ENCODE results near the gene IL17D.
A peak's percentile ranks its signal among the peaks of the same experiment; 100 is the strongest.

Gene IL17D

DNA sequence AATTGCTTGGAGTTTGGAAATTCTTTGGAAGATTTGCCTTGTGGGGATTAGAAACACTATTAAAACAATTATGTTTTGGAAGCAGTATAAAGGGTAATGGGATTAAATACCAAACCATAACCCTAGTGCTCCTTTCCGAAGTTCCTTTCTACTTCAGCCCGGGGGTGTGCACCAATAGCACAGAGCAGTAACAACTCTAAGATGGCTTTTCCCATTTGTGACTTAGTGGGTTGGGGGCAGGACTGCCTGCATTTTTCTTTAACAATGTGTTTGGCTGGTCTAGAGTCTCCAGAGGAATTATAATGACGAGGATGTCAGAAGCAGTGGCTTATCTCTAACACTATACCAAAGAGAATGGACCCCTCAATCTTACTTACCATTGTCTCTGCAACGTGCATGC is 11.9 kb upstream of the IL17D start:
- DNase-seq: no peak

DNA sequence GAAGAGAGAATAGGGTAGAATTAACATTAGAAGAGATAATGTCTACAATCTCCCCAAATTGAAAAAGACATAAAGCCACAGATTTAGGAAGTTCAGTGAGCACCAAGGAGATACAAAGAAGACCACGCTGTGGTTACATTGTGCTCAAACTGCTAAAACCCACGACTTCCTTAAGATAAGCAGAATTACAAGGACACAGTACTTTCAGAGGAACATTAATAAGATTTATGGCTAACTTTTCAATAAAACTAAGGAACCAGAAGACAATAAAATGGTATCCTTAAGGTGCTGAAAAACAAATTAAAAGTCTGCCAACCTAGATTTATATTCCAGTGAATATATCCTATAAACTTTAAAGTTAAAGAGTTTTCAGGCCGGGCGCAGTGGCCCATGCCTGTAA is 7.4 kb upstream of the IL17D start:
- DNase-seq: no peak

DNA sequence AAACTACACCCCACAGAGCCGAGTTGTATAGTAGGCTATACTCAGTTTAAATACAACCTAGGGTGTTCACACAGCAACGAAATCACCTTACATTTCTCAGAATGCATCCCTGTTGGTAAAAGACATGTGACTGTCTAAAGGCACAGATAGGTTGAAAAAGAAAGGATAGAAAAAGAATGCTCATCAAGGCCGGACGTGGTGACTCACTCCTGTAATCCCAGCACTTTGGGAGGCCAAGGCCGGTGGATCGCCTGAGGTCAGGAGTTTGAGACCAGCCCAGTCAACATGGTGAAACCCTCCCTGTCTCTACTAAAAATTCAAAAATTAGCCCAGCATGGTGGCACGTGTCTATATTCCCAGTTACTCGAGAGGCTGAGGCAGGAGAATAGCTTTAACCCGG is 3.8 kb upstream of the IL17D start:
- no peak for DNase-seq

DNA sequence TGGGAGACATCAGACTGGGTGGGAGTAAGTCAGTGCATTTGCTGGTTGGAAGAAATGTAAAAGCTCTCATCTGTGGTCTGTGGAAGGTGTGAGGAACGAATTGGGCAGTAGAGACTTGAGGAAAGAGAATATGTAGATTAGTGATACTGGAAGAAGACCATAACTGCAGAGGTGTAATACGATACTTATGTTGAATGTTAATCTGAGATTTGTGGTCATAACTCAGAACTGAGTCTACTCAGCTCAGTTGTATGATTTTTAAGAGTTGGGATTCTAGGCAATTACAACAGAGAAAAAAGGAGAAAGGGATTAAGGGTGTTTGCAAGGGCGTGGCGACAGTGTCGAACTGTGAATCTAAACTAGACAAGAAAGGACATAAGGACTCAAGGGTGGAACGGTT is 3.2 kb upstream of the IL17D start:
- DNase-seq: no peak

DNA sequence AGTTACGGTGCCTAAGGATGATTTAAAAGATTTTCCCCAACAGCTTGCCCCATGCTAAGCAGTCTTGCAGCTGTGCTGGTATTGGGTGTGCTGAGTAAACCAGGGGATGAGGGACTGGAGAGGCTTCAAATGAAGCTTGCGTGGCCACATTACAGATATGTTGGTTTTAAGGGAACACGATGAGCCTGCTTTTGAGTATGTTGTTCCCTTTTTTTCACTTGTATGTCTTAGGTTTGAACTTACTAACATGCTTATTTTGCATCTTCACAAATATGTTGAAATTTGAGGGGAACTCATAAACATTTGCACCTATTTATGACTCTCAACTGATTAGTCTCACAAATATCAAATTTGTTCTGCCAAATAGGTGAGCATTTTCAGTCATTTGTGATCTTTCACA is 2.0 kb upstream of the IL17D start:
- no peak for DNase-seq

DNA sequence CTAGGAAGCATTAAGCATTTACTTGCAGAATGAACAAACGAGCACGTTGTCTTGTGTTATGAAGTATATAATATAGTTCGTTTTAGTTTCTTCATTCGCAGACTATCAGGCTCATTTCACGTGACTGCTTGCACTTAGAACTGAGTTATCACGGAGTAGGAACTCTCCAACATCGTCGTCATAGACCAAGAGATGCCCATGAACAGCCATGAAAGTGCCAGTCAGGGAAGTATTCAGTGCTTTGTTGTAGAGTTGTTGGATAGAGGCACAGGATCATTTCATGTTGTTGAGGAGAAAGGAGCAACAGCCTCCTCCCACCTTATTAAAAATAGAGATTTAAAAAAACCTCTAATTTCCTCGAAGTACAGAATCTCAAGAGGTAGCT is 977 bp upstream of the IL17D start:
- no peak for DNase-seq

DNA sequence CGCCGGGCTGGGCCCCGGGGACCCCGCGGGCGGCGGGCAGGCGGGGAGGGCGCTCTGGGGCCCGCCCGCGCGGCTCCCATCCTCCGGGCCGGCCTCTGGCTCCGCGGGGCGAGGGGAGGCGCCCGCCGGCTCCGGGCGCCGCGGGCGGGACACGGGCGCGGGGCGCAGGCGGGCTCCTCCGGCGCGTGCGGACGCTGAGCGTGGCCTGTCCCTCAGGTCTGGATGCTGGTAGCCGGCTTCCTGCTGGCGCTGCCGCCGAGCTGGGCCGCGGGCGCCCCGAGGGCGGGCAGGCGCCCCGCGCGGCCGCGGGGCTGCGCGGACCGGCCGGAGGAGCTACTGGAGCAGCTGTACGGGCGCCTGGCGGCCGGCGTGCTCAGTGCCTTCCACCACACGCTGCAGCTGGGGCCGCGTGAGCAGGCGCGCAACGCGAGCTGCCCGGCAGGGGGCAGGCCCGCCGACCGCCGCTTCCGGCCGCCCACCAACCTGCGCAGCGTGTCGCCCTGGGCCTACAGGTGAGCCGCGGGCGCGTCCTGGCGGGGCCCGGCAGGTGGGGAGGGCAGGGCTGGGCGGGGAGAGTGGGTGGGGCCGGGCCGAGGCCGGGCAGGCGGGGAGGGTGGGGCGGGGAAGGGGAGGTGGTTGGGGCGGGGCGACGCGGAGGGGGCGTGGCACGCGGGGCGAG is 420 bp downstream of the IL17D start:
- DNase-seq: peak; percentile 63

DNA sequence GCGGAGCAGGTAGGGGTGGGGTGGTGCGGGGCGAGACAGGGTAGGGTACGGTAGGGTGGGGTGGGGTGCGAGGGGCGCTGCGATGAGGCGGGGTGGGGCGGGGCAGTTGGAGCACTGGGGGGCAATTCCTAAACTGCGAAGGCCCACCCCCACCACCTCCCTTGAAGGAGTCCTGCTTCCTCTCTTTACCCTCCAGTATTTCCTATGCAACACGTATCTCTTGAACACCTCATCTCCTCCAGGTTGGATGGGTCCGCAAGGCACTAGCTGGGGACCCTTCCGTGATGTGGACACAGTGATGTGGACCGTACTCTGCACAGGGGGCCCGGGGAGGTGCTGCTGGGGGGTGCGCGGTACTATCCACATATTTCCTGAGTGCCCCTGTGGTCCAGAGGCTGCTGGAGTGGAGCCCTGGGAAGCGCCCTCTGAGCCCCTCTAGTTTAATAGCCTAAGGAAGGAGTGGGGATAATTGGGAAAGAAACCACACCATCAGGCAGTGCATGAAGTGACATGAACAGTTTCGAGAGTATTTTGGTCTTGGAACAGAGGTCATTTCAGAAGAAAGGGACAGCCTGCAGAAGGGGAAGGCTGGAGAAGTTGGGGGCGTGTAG is 1.1 kb downstream of the IL17D start:
- DNase-seq: no peak

DNA sequence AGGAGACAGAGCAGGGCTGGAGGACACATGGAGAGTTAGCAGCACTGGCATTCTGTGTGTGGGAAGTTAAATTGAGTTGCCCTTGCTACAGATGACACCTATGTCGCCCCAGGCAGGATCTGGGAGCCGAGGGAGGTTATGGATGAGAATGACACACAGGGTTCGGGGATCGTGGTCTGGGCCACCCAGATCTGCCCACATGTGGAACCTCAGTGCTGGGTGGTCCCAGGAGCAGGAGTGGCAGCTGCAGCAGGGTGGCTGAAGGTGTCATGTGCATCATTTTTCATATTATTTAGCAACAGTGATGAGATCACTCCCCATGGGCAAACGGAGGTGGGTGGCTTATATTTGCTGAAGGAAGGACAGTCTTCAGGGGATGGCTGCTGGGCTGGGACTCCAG is 3.2 kb downstream of the IL17D start:
- no peak for DNase-seq

DNA sequence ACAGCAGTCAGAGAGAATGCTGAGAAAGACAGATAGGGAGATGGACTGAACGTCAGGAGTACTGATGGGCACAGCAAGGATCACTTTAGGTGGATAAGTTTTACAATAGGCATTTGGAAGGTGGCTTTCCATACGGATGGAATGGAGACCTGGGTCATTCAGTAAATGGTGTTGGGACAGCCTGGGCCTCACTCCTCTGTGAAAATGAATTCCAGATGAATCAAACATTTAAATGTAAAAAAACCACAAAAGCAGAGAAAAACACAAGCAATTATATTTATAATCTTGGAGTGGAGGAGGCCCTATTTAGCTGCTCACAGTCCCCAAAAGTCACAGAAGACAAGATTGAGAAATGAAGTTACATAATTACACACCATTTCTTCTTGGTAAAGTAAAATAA is 4.7 kb downstream of the IL17D start:
- DNase-seq: no peak

DNA sequence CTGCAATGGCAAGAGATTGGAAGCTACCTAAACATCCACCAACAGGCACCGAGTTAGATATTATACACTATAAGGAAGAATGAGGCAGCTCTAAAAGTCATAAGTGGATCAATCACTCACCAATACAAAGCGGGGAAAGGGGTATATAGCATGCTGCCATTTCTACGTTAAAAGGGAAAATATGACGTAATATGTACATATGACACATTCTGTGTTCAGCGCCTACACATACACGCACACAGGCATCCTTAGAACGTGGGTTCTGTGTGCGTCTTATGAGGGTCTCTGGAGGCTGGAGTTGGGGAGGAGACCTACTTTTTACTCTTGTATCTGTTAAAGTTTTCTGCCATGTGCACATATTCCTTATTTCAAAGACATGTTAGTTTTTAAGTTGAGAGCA is 5.9 kb downstream of the IL17D start:
- no peak for DNase-seq

DNA sequence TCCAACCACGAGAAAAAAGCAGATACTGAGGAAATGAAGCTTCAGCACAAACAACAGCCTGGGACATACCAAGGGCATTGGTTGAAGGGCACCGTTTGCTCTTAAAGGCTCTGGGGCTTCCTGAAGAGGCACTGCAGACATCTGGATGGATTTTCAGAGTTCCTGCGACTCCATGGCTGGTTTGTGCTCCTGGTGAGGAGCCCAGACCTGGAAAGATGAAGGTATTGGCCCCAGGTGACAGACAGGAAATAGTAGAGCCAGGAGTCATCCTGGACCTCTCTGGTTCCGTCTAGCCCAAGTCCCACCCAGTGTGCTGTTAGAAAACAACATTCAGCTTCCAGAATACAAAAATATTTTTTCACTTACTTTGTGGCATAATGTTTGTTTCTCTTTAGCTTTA is 6.3 kb downstream of the IL17D start:
- no peak for DNase-seq

DNA sequence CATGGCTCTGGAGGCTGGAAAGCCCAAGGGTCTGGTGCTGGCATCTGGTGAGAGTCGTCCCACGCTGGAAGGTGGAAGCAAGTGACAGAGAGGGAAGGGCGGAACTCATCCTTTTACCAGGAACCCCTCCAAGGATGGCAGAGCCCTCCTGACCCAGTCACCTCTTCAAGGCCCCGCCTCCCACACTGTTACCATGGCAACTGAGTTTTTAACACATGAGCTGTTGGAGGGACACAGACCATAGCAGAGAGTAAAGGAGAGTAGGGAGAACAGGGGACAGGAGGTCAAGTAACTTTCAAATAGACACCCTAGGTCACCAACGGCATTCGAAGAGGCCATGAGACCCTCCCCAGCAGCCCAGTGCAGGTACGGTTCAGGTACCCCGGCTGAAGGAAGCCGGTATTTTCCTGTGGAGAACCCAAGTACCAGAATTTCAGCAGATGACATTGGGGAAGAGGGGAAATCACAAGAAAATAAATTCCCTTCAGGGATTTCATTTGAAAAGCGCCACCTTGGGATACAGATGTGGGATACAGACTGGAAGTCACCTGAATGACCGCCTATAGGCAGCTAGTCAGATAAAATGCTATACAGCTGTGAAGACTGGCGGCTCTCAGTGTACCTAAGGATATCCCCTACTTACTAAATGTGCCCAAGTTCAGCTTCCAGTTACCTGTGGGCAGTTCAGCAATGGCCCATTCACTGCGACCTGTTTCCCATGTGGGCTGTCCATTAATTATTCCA is 8.0 kb downstream of the IL17D start:
- DNase-seq: no peak

DNA sequence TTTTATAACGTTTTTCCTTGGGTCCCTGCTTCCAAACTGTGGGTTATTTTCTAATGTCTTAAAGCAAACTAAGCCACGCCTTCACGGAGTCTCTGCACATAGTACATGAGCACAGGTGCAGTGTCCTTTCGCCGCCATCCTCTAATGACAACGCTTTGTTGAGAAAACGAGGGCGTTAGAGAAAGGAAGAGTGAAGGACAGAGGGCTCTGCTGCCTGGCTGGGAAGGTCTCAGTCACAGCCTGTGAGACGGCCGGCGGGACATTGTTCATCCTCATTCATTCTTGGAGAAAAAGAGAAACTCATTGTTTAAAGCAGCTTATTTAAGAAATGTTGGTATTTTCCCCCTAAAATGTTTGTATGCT is 9.5 kb downstream of the IL17D start:
- DNase-seq: no peak

DNA sequence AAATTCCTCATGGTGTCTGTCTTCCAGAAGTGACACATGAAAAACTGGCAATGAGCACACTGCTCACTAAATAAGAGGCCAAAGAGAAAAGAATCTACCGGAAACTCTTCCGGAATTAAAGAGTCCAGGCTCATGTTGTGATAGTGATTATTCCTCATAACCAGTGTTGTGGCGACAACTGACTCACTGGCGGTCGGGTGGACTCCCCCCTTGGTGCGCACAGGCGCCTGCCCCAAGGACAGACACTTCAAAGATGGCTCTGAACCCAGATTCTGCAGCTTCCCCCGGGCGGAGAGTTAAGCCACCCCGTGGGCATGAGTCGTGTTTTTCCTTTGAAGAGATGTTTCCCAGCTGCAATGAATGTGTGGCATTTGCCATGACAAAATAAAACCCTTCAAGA is 10.3 kb downstream of the IL17D start:
- no peak for DNase-seq

DNA sequence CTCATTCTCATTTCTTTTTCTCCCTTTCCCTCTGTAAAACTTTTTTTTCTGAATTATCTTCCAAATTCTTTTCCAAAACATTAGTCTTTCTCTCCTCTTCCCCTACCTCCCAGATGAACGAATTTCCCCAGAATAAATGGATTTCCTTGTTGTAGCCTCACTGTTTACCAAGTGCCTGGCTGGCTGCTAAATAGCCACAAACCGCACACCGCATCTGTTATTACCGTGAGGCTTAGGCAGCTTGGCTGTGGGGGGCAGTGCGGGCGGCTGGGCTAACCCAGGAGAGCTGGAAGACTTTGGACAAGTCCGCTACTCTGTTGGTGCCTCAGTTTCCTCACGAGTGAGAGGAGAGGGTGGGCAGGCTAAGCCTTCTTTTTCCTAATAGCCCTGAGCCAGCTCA is 10.7 kb downstream of the IL17D start:
- no peak for DNase-seq

DNA sequence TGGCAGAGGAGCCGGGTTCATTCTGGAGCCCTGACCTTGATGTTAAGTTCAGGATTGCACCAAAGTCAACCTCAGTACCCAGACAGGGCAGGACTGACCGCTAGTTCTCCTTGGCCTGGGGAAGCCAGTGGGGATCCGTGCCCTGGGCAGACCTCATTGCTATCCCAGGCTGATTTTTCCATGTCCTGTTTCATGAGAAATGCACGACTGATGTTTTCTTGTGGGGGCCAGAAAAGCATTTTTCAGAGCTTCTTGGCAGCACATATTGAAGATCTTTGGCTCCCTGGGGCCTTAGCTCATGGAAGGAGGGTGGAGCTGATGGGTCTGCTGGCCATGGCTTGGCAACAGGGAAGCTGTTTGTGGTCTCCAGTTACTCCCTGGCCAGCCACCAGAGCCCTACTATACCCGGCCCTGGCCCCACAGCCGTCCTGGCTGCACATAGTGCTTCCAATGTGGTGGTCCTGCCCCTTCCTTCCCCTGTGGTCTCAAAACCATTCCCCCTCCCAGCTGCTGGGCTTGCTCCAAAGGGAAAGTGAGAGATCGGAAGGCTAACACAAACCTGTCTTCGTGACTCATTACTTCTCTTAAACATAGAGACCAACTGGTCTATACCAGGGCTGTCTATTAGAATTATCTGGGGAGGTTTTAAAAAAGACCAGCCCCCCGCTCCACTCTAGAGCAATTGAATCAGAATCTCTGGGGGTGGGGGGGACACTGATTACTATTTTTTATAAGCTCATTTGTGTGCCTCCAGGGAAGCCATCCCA is 11.2 kb downstream of the IL17D start:
- DNase-seq: no peak

DNA sequence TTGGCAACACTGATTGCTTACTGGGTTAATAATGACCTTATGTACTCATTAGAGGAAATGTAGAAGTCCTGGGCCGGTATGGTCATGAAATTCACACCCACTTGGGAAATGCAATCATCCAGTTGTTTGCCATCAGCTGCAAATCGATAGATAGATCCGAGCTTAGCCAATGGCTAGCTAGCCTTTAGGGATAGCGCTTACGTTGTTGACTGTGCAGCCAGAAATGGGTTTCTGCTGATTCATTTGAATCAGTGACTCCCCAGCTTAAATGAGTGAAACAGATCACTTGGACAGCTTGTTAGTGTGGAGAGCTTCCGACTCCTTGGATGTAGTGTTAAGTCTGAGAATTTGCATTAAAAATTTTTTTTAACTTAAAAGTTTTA is 11.8 kb downstream of the IL17D start:
- DNase-seq: no peak

DNA sequence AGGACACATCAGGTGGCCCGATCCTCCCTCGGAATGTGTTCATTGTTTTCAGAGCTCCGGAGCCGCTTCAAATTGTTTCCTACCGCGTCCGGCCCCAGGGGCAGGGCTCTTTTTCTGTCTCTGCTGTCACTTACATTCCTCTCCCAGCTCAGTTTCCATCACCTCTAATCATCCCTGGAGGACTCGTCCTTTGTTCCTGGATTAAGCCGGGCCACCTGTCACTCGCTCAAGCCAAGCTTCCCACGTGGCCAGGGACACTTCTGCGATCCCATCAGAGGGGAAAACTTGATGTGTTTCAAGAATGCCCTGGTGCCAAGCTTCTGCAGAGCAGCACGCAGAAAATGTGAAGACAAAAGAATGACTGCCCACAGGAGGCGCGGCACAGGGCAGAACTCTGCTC is 13.5 kb downstream of the IL17D start:
- no peak for DNase-seq

DNA sequence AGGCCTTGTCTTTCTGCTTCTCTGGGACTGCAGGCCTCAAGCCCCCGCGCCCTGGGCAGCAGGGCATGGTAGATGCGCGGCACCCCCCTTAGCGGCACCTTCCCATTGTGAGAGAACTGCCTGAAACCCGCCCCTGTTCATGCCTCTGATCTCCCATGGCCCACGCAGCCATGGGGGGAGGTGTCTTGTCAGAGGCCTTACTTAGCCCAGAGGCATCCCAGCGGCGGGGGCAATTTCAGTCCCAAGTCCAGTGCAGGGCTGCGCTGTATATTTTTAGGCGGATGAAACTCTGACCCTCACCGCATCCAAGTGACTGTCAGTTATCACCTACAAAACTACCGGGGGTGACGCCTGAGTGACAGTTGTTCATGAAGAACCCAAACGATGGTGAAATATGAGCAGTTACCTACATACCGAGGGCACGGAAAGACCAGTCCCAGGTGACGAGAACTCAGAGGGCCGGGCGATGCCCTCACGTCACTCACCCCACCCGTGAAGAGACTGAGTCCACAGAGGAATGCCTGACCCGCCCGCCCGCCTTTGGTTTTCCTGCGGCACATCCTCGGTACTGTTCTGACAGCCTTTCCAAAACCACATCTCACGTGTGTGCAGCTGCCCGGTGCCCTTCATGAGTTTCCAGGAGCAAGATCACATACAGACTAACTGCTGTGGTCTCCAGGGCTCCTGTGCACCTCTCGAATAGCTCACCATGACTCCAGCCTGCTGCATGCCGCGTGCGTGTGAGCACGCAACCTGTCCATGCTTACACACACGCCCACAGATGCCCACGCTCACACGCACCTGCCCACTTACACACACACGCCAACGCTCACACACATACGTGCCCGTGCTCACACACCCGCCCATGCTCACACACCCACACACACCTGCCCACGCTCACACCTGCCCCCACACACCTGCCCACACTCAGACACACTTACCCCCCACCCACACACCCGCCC is 14.4 kb downstream of the IL17D start:
- DNase-seq: no peak

DNA sequence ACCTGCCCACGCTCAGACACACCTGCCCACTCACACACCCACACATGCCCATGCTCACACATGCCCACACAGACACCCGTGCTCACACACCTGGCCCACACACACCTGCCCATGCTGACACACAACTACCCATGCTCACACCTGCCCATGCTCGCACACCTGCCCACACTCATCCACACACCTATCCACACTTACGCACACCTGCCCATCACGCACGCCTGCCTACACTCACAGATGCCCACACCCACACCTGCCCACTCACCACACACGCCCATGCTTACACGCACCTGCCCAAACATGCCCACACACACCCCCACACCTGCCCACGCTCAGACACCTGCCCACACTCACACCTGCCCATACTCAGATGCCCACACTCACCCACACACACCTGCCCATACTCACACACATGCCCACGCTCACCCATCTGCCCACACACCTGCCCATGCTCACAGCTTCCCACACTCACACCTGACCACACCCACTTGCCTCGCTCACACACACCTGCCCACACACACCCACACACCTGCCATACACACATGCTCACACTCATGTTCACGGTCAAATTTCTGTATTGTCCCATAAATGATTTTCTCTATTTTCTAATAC is 15.6 kb downstream of the IL17D start:
- DNase-seq: no peak

DNA sequence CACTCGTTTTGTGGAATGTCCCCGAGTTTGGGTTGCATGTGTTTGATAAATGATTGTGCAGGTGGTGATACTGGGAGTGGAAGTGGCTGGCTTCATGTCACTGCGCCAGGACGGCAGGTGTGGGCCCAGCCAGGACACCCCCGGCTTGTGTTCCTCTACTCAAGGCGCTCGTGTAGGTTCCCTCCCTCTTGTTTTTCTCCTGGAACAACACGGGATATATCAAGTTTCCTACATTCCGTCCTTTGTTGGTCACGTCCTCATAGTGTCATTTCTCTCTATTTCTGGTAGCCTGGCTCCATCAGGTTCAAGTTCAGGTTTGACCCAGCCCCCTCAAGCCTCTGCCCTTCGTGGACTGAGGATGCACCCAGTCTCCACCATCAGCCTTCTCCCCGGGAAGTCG is 16.3 kb downstream of the IL17D start:
- DNase-seq: no peak

All from effector CD8-positive, alpha-beta T cell (primary cell).